HAP-1 (cell line): ENCODE results near the gene ZBED2.
"Not testable (repeated sequence)": the region's sequence is repeated elsewhere in the genome, so short reads cannot be mapped to it uniquely, and the experiment has no call there.

Experiments used
- DNase-seq, 2 experiments: peaks; one replicate each; pipeline ENCODE4 v3.0.0-alpha.2; 2016 to 2020; ENCODE audit warnings: low spot score in 2 of 2
- H3K27me3 ChIP-seq: fragments of 250-450 bp; sonication (Bioruptor Pico); 2 replicates; pipeline ENCODE4 v1.5.1; 2020; ENCODE audit warnings: low read depth, mild to moderate bottlenecking, moderate library complexity
- H3K36me3 ChIP-seq: fragments of 250-450 bp; sonication (Bioruptor Pico); replicated peaks from 2 replicates; pipeline ENCODE4 v1.5.1; 2020; ENCODE audit warnings: mild to moderate bottlenecking
- H3K4me1 ChIP-seq: fragments of 250-450 bp; sonication (Bioruptor Pico); 2 replicates; pipeline ENCODE4 v1.5.1; 2020; ENCODE audit warnings: mild to moderate bottlenecking
- H3K4me3 ChIP-seq: fragments of 250-450 bp; sonication (Bioruptor Pico); 2 replicates; pipeline ENCODE4 v1.5.1; 2020; ENCODE audit warnings: mild to moderate bottlenecking, moderate library complexity
- H3K9me3 ChIP-seq: fragments of 250-450 bp; sonication (Bioruptor Pico); 2 replicates; pipeline ENCODE4 v1.5.1; 2020; ENCODE audit warnings: mild to moderate bottlenecking, moderate library complexity
- in situ Hi-C: fragments of 300-500 bp; cut with MboI; formaldehyde crosslinking; loops from 3 replicates; pipeline ENCODE4 v1.14.3; 2020; ENCODE audit warnings: low sequenced_read_pairs, inconsistent platforms, mixed read lengths

Gene ZBED2

GRCh38 chr3:111577798-111578685 is 17.1 kb downstream of the ZBED2 start:
- H3K27me3 ChIP-seq: no peaks in the 10 kb centered on the region; the same call in 1 of the 2 replicates
- no peak for DNase-seq
- no peaks in the 10 kb centered on the region for H3K9me3 ChIP-seq
- in situ Hi-C loops: no loop called here
- H3K4me1 ChIP-seq: no peaks in the 10 kb centered on the region
- H3K4me3 ChIP-seq: no peak overlapping the region
- no peaks in the 10 kb centered on the region for H3K36me3 ChIP-seq

- Histone ChIP-seq H3K4me3 (no peak overlapping the region), H3K27me3 (no peaks in the 10 kb centered on the region; the same call in none of the 2 replicates), H3K9me3 (no peaks in the 10 kb centered on the region), H3K4me1 (no peaks in the 10 kb centered on the region), H3K36me3 (no peaks in the 10 kb centered on the region)
- in situ Hi-C loops: no loop called here
- DNase-seq: no peak
Observed at GRCh38 chr3:111577113-111577512, 18.0 kb downstream of the ZBED2 start.

- in situ Hi-C loops: no loop called here
- Histone ChIP-seq H3K27me3 (no peaks in the 10 kb centered on the region; the same call in none of the 2 replicates), H3K36me3 (no peaks in the 10 kb centered on the region), H3K4me3 (no peak overlapping the region), H3K4me1 (no peaks in the 10 kb centered on the region), H3K9me3 (no peaks in the 10 kb centered on the region)
- DNase-seq: no peak
Observed at GRCh38 chr3:111571907-111572460, 23.2 kb downstream of the ZBED2 start.

GRCh38 chr3:111571282-111571681 is 23.9 kb downstream of the ZBED2 start:
- Histone ChIP-seq H3K4me1 (no peaks in the 10 kb centered on the region), H3K36me3 (no peaks in the 10 kb centered on the region), H3K27me3 (no peaks in the 10 kb centered on the region; the same call in none of the 2 replicates), H3K9me3 (no peaks in the 10 kb centered on the region), H3K4me3 (no peak overlapping the region)
- no peak for DNase-seq
- in situ Hi-C loops: no loop called here

GRCh38 chr3:111570404-111571030 is 24.6 kb downstream of the ZBED2 start:
- Histone ChIP-seq H3K4me3 (no peak overlapping the region), H3K27me3 (no peaks in the 10 kb centered on the region; the same call in none of the 2 replicates), H3K36me3 (no peaks in the 10 kb centered on the region), H3K4me1 (no peaks in the 10 kb centered on the region), H3K9me3 (no peaks in the 10 kb centered on the region)
- DNase-seq: no peak
- in situ Hi-C loops: no loop called here

- DNase-seq: no peak
- Histone ChIP-seq H3K36me3 (no peaks in the 10 kb centered on the region), H3K27me3 (no peaks in the 10 kb centered on the region; the same call in none of the 2 replicates), H3K9me3 (no peaks in the 10 kb centered on the region), H3K4me1 (no peaks in the 10 kb centered on the region), H3K4me3 (no peak overlapping the region)
- in situ Hi-C loops: no loop called here
Observed at GRCh38 chr3:111568911-111569310, 26.2 kb downstream of the ZBED2 start.

- Histone ChIP-seq H3K27me3 (no peaks in the 10 kb centered on the region; the same call in none of the 2 replicates), H3K36me3 (no peaks in the 10 kb centered on the region), H3K4me1 (no peaks in the 10 kb centered on the region), H3K4me3 (no peak overlapping the region), H3K9me3 (no peaks in the 10 kb centered on the region)
- DNase-seq: no peak
- in situ Hi-C loops: no loop called here
Observed at GRCh38 chr3:111568355-111568754, 26.8 kb downstream of the ZBED2 start.

- Histone ChIP-seq H3K27me3 (no peaks in the 10 kb centered on the region), H3K4me1 (no peaks in the 10 kb centered on the region), H3K9me3 (no peaks in the 10 kb centered on the region), H3K36me3 (no peaks in the 10 kb centered on the region), H3K4me3 (no peak overlapping the region)
- in situ Hi-C loops: no loop called here
- no peak for DNase-seq
Observed at GRCh38 chr3:111566844-111567243, 28.3 kb downstream of the ZBED2 start.

- H3K4me1 ChIP-seq, H3K9me3 ChIP-seq, H3K4me3 ChIP-seq, in situ Hi-C loops, H3K36me3 ChIP-seq, H3K27me3 ChIP-seq, DNase-seq: not testable (repeated sequence)
Observed at GRCh38 chr3:111561902-111562301, 33.2 kb downstream of the ZBED2 start.

GRCh38 chr3:111548756-111549155 is 46.4 kb downstream of the ZBED2 start:
- no peaks in the 10 kb centered on the region for H3K9me3 ChIP-seq
- no peaks in the 10 kb centered on the region for H3K4me1 ChIP-seq
- H3K27me3 ChIP-seq: no peaks in the 10 kb centered on the region
- no peaks in the 10 kb centered on the region for H3K36me3 ChIP-seq
- no peak overlapping the region for H3K4me3 ChIP-seq
- no peak for DNase-seq
- in situ Hi-C loops: loop anchor here (25.0 kb wide), 1 partner anchor 2011 kb away; no protein-coding TSS in a partner anchor

- H3K9me3 ChIP-seq: no peaks in the 10 kb centered on the region
Observed at GRCh38 chr3:111548092-111548491, 47.1 kb downstream of the ZBED2 start.

GRCh38 chr3:111547631-111548030 is 47.5 kb downstream of the ZBED2 start:
- H3K4me1 ChIP-seq: no peaks in the 10 kb centered on the region
- in situ Hi-C loops: loop anchor here (25.0 kb wide), 1 partner anchor 2010 kb away; no protein-coding TSS in a partner anchor
- H3K36me3 ChIP-seq: no peaks in the 10 kb centered on the region
- H3K9me3 ChIP-seq: no peaks in the 10 kb centered on the region
- no peaks in the 10 kb centered on the region for H3K27me3 ChIP-seq
- no peak for DNase-seq
- no peak overlapping the region for H3K4me3 ChIP-seq

More at GRCh38 chr3:111548092-111548491, 47.1 kb downstream of the ZBED2 start:
- Histone ChIP-seq H3K4me3 (no peak overlapping the region), H3K27me3 (no peaks in the 10 kb centered on the region), H3K36me3 (no peaks in the 10 kb centered on the region), H3K4me1 (no peaks in the 10 kb centered on the region)
- in situ Hi-C loops: loop anchor here (25.0 kb wide), 1 partner anchor 2011 kb away; no protein-coding TSS in a partner anchor
- DNase-seq: no peak

- in situ Hi-C loops: loop anchor here (25.0 kb wide), 1 partner anchor 2008 kb away; no protein-coding TSS in a partner anchor
- Histone ChIP-seq H3K27me3 (no peaks in the 10 kb centered on the region), H3K9me3 (no peaks in the 10 kb centered on the region), H3K4me1 (no peaks in the 10 kb centered on the region), H3K4me3 (no peak overlapping the region), H3K36me3 (no peaks in the 10 kb centered on the region)
- no peak for DNase-seq
Observed at GRCh38 chr3:111545349-111545748, 49.8 kb downstream of the ZBED2 start.
